Astrocyte (in vitro differentiated cells and primary cell): ENCODE measurements around the gene TRPV6.

Source experiments
- CTCF ChIP-seq: IDR thresholded peaks from 2 replicates; pipeline ENCODE4 v1.5.1; 2011; ENCODE audit warnings: low read depth, mild to moderate bottlenecking, inconsistent platforms, low read length, moderate library complexity; ENCODE audit not compliant: insufficient read depth
- EZH2 ChIP-seq: IDR thresholded peaks from 2 replicates; pipeline ENCODE4 v1.6.1; 2012; ENCODE audit warnings: mild to moderate bottlenecking, low read length, inconsistent platforms; ENCODE audit not compliant: insufficient read depth

- TF ChIP-seq CTCF: no peak
- no peak for TF ChIP-seq EZH2
These were observed 16.1 kb downstream of the TRPV6 start for GRCh38 chr7:142869434-142869833.
